Vagina (tissue), 2 donors: Measurements from ENCODE around the gene AK3. TPM values are rescaled to one million over a fixed set of nuclear protein-coding genes. Genes with fewer than 3 reads are reported as not detected.

Experiments used
- DNase-seq, 2 donors: peaks; one replicate each; pipeline ENCODE4 v3.0.0-alpha.2; 2017; ENCODE audit errors: extremely low spot score in 2 of 2
- H3K27ac ChIP-seq: fragments of 200-600 bp; sonication (generic); one replicate; pipeline ENCODE4 v1.5.1; 2019
- H3K27me3 ChIP-seq: fragments of 200-600 bp; sonication (generic); one replicate; pipeline ENCODE4 v1.5.1; 2019
- H3K36me3 ChIP-seq, 2 donors: fragments of 200-600 bp; sonication (generic); one replicate each; pipeline ENCODE4 v1.5.1; 2017 to 2019
- H3K4me1 ChIP-seq: fragments of 200-600 bp; sonication (generic); one replicate; pipeline ENCODE4 v1.5.1; 2019
- H3K4me3 ChIP-seq, 2 donors: fragments of 200-600 bp; sonication (generic); 1 replicate in 1 of 2; 2 replicates in 1 of 2; pipeline ENCODE4 v1.5.1; 2016 to 2019
- H3K9me3 ChIP-seq: fragments of 200-600 bp; sonication (generic); one replicate; pipeline ENCODE4 v1.5.1; 2019
- POLR2A ChIP-seq, 2 donors: fragments of 450-650 bp; IDR thresholded peaks; one replicate each; pipeline ENCODE4 v1.6.1; 2017; ENCODE audit warnings: antibody characterized with exemption in 2 of 2, mild to moderate bottlenecking in 2 of 2, moderate library complexity in 2 of 2
- POLR2AphosphoS5 ChIP-seq, 2 donors: sonication (generic); formaldehyde crosslinking; IDR thresholded peaks; one replicate each; pipeline ENCODE4 v1.9.0; 2017; ENCODE audit warnings: antibody characterized with exemption in 2 of 2, mild to moderate bottlenecking in 2 of 2, low read depth in 1 of 2; ENCODE audit not compliant: insufficient read depth in 1 of 2
- intact Hi-C: fragments of 100-400 bp; cut with DNase I; formaldehyde crosslinking; loops from one replicate; pipeline ENCODE4 v1.15.1; 2023
- total RNA-seq: library from RNA; depleted of rRNA; stranded (reverse); fragments of >200 nt; gene quantifications from one replicate; pipeline ENCODE4 v1.2.3, GENCODE V29; 2016
- TF ChIP-seq, protein P1 (sequence below), 3 experiments: fragments of 450-650 bp in 2 of 3; fragments of 200-600 bp in 1 of 3; sonication (generic) in 1 of 3; IDR thresholded peaks; one replicate each; pipeline ENCODE4 v1.5.1; 2017 to 2019; ENCODE audit warnings: antibody characterized with exemption in 3 of 3, mild to moderate bottlenecking in 2 of 3, moderate library complexity in 2 of 3

AK3 gene
- total RNA-seq, 1 donor from 2014 or later: 72.4 TPM

DNA sequence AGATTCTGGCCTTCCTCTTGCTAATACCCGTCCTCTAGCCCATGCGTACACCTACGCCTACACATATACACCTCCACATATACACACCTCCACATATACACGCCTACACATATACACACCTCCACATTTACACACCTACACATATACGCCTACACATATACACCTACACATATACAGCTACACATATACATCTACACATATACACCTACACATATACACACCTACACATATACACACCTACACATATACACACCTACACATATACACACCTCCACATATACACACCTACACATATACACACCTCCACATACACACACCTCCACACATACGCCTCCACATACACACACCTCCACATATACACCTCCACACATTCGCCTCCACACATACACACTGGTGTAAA is 27.2 kb downstream of the AK3 start:
- no peaks in the 10 kb centered on the region for H3K9me3 ChIP-seq
- H3K36me3 ChIP-seq: peaks cover 0 to 37% of the 10 kb centered on the region in 2 donors
- H3K4me3 ChIP-seq: no peak overlapping the region
- no peaks in the 10 kb centered on the region for H3K4me1 ChIP-seq
- H3K27ac ChIP-seq: no peak overlapping the region
- no peak for DNase-seq
- no peaks in the 10 kb centered on the region for H3K27me3 ChIP-seq
- TF ChIP-seq POLR2A (IDR thresholded peaks at IDR 0.05) (no peak), POLR2AphosphoS5 (IDR thresholded peaks at IDR 0.05; ENCODE audit: insufficient read depth in 1 of 2, low read depth in 1 of 2) (no peak)
- TF ChIP-seq, protein P1, sequence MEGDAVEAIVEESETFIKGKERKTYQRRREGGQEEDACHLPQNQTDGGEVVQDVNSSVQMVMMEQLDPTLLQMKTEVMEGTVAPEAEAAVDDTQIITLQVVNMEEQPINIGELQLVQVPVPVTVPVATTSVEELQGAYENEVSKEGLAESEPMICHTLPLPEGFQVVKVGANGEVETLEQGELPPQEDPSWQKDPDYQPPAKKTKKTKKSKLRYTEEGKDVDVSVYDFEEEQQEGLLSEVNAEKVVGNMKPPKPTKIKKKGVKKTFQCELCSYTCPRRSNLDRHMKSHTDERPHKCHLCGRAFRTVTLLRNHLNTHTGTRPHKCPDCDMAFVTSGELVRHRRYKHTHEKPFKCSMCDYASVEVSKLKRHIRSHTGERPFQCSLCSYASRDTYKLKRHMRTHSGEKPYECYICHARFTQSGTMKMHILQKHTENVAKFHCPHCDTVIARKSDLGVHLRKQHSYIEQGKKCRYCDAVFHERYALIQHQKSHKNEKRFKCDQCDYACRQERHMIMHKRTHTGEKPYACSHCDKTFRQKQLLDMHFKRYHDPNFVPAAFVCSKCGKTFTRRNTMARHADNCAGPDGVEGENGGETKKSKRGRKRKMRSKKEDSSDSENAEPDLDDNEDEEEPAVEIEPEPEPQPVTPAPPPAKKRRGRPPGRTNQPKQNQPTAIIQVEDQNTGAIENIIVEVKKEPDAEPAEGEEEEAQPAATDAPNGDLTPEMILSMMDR (IDR thresholded peaks at IDR 0.05): no peak
- intact Hi-C loops: no loop called here

DNA sequence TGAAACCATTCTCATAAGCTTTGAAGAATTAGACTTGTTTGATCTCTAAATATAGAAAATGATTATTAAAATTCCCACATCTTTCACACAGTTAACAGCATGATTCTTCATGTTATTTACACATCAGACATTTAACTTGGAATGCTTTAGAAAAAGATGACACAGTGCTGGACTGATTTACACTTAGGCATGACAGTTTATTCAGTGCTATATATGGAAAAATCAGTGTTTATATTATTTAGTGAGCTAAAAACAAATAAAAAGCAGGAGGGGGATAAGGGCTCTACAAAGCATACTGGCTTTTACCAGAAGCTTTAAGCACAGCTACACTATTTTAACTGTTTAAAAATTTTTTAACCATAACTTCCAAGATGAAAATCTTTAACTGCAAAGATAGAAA is 31.6 kb downstream of the AK3 start:
- H3K27me3 ChIP-seq: no peaks in the 10 kb centered on the region
- no peak for DNase-seq
- no peak overlapping the region for H3K4me3 ChIP-seq
- H3K36me3 ChIP-seq: peaks cover 0 to 6% of the 10 kb centered on the region in 2 donors
- intact Hi-C loops: no loop called here
- H3K9me3 ChIP-seq: no peaks in the 10 kb centered on the region
- no peaks in the 10 kb centered on the region for H3K4me1 ChIP-seq
- H3K27ac ChIP-seq: no peak overlapping the region
- no peak for TF ChIP-seq POLR2AphosphoS5 (IDR thresholded peaks at IDR 0.05; ENCODE audit: insufficient read depth in 1 of 2, low read depth in 1 of 2)
- TF ChIP-seq, protein P1 (IDR thresholded peaks at IDR 0.05): no peak
- no peak for TF ChIP-seq POLR2A (IDR thresholded peaks at IDR 0.05)

GRCh38 chr9:4706971-4707622 is 33.9 kb downstream of the AK3 start:
- peaks cover 0 to 18% of the 10 kb centered on the region in 2 donors for H3K36me3 ChIP-seq
- TF ChIP-seq POLR2AphosphoS5 (IDR thresholded peaks at IDR 0.05; ENCODE audit: insufficient read depth in 1 of 2, low read depth in 1 of 2): no peak
- TF ChIP-seq, protein P1 (IDR thresholded peaks at IDR 0.05): no peak
- TF ChIP-seq POLR2A (IDR thresholded peaks at IDR 0.05): no peak
- intact Hi-C loops: no loop called here
- no peaks in the 10 kb centered on the region for H3K27me3 ChIP-seq
- no peaks in the 10 kb centered on the region for H3K9me3 ChIP-seq
- H3K4me1 ChIP-seq: no peaks in the 10 kb centered on the region
- H3K27ac ChIP-seq: no peak overlapping the region
- DNase-seq: no peak
- H3K4me3 ChIP-seq: no peak overlapping the region

- no peak overlapping the region for H3K27ac ChIP-seq
- intact Hi-C loops: no loop called here
- DNase-seq: no peak
- no peak for TF ChIP-seq POLR2A (IDR thresholded peaks at IDR 0.05)
- TF ChIP-seq, protein P1 (IDR thresholded peaks at IDR 0.05): no peak
- TF ChIP-seq POLR2AphosphoS5 (IDR thresholded peaks at IDR 0.05; ENCODE audit: insufficient read depth in 1 of 2, low read depth in 1 of 2): no peak
- no peak overlapping the region for H3K4me3 ChIP-seq
- H3K4me1 ChIP-seq: no peaks in the 10 kb centered on the region
- peaks cover 0 to 15% of the 10 kb centered on the region in 2 donors for H3K36me3 ChIP-seq
- H3K27me3 ChIP-seq: no peaks in the 10 kb centered on the region
- H3K9me3 ChIP-seq: no peaks in the 10 kb centered on the region
Measured at GRCh38 chr9:4706021-4706420, 35.0 kb downstream of the AK3 start.

GRCh38 chr9:4704129-4704528 is 36.9 kb downstream of the AK3 start:
- intact Hi-C loops: no loop called here
- no peak for TF ChIP-seq POLR2A (IDR thresholded peaks at IDR 0.05)
- no peak for TF ChIP-seq POLR2AphosphoS5 (IDR thresholded peaks at IDR 0.05; ENCODE audit: insufficient read depth in 1 of 2, low read depth in 1 of 2)
- TF ChIP-seq, protein P1 (IDR thresholded peaks at IDR 0.05): no peak

More at GRCh38 chr9:4704129-4704528, 36.9 kb downstream of the AK3 start:
- Histone ChIP-seq H3K4me1 (no peaks in the 10 kb centered on the region), H3K27ac (no peak overlapping the region), H3K27me3 (no peaks in the 10 kb centered on the region), H3K36me3 (peaks cover 0 to 21% of the 10 kb centered on the region in 2 donors), H3K4me3 (no peak overlapping the region), H3K9me3 (no peaks in the 10 kb centered on the region)
- DNase-seq: no peak
